Fibroblast of skin of right quadriceps (primary cell): Measurements from ENCODE around the gene ABCB11.
"Not testable (repeated sequence)": the region's sequence is repeated elsewhere in the genome, so short reads cannot be mapped to it uniquely, and the experiment has no call there.

Experiments
- DNase-seq: peaks from one replicate; pipeline ENCODE4 v3.0.0-alpha.2; 2013

ABCB11 gene

GRCh38 chr2:168926621-168927386 lies 104.3 kb downstream of the ABCB11 start:
- DNase-seq: no peak

GRCh38 chr2:168920504-168921157 lies 110.5 kb downstream of the ABCB11 start:
- DNase-seq: peak; percentile 18

- no peak for DNase-seq
Observed at GRCh38 chr2:168916331-168916675, 114.8 kb downstream of the ABCB11 start.

- DNase-seq: no peak
Observed at GRCh38 chr2:168915441-168916330, 115.4 kb downstream of the ABCB11 start.

GRCh38 chr2:168913495-168913894 lies 117.6 kb downstream of the ABCB11 start:
- DNase-seq: no peak

- DNase-seq: peak; percentile 8
Observed at GRCh38 chr2:168912901-168913369, 118.2 kb downstream of the ABCB11 start.

- DNase-seq: no peak
Observed at GRCh38 chr2:168912466-168912865, 118.7 kb downstream of the ABCB11 start.

- no peak for DNase-seq
Observed at GRCh38 chr2:168910330-168910729, 120.8 kb downstream of the ABCB11 start.

GRCh38 chr2:168907940-168908662 lies 123.0 kb downstream of the ABCB11 start:
- DNase-seq: no peak

GRCh38 chr2:168904358-168904757 lies 126.8 kb downstream of the ABCB11 start:
- no peak for DNase-seq

GRCh38 chr2:168903888-168904287 lies 127.2 kb downstream of the ABCB11 start:
- DNase-seq: no peak

GRCh38 chr2:168901003-168901402 lies 130.1 kb downstream of the ABCB11 start, which contains the start of gene G6PC2:
TSS of gene G6PC2 (plus strand) at chr2:168901291. CDS start at chr2:168901332, 41 bp downstream.
- no peak for DNase-seq

GRCh38 chr2:168897449-168897848 lies 133.7 kb downstream of the ABCB11 start:
- DNase-seq: no peak

GRCh38 chr2:168896783-168897182 lies 134.3 kb downstream of the ABCB11 start:
- DNase-seq: no peak

GRCh38 chr2:168895771-168896170 lies 135.4 kb downstream of the ABCB11 start:
- DNase-seq: peak; percentile 14

GRCh38 chr2:168894720-168895119 lies 136.4 kb downstream of the ABCB11 start:
- no peak for DNase-seq

- no peak for DNase-seq
Observed at GRCh38 chr2:168894101-168894500, 137.0 kb downstream of the ABCB11 start.

- DNase-seq: no peak
Observed at GRCh38 chr2:168892327-168892726, 138.8 kb downstream of the ABCB11 start.

- peak; percentile 91 for DNase-seq
Observed at GRCh38 chr2:168890006-168890782, 140.9 kb downstream of the ABCB11 start, which contains the start of gene SPC25. TSS of gene SPC25 (minus strand) at chr2:168890430. CDS start at chr2:168889519, 911 bp downstream.

GRCh38 chr2:168889635-168890005 lies 141.5 kb downstream of the ABCB11 start:
- no peak for DNase-seq

- peak; percentile 27 for DNase-seq
Observed at GRCh38 chr2:168884975-168885374, 146.1 kb downstream of the ABCB11 start.

- not testable (repeated sequence) for DNase-seq
Observed at GRCh38 chr2:168882163-168882562, 149.0 kb downstream of the ABCB11 start.
